ENCODE measurements around the gene ARHGAP15.

Gene ARHGAP15

DNA sequence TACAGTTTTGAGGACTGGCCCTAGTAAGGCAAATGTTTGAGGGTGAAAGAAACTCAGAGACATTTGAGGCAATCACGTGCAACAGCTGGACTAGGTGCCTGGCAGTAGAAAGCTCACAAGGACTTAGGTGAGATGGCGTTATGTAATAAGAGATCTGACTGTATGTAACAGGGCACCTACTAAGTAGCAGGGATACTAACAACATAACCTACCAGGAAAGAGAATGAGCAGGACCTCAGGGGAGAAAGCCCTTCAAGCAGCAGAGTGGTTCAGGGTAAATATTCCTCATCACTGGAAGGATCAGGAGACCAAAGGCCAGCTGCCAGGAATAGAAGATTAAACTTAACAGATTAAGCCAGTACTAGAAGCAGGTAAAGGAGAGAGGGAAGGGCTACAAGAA is 53.4 kb downstream of the ARHGAP15 start:
- TF ChIP-seq, protein P1, sequence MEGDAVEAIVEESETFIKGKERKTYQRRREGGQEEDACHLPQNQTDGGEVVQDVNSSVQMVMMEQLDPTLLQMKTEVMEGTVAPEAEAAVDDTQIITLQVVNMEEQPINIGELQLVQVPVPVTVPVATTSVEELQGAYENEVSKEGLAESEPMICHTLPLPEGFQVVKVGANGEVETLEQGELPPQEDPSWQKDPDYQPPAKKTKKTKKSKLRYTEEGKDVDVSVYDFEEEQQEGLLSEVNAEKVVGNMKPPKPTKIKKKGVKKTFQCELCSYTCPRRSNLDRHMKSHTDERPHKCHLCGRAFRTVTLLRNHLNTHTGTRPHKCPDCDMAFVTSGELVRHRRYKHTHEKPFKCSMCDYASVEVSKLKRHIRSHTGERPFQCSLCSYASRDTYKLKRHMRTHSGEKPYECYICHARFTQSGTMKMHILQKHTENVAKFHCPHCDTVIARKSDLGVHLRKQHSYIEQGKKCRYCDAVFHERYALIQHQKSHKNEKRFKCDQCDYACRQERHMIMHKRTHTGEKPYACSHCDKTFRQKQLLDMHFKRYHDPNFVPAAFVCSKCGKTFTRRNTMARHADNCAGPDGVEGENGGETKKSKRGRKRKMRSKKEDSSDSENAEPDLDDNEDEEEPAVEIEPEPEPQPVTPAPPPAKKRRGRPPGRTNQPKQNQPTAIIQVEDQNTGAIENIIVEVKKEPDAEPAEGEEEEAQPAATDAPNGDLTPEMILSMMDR (conservative IDR thresholded peaks at IDR 0.05; ENCODE audit: low read depth, low read length), result no peak
- DNase-seq (ENCODE audit: low read depth), result no peak
- no peak overlapping the region for H3K4me3 ChIP-seq (ENCODE audit: low read length)

DNA sequence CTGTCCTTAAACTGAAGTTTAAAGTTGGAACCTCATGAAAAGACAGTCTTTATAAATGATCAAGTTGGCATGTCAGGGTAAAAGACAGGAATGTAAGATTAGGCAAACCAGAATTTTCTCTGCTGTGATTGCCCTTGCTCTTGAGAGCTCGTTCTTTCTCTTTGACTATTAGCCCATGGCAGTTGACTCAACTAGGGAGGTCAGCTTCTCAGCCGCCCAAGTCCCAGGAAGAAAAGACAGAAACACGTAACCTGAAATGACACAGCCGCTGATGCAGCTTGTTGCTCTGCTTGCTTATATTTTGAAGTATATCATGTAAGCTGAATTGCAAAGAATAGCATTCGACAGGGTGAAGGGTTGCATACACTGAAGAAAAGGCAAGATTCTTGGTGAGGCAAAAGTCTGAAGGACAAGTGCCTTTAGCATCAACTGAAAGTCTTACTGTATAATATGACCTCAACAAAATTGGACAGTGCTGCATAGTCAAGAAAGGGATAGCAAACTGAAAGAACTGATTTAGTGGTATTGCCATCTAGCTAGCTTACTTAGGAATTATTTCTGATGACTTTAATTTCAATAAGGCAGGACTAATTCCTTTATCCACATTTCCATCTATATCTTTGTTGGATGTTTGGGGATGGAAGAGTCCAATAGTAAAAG is 54.7 kb downstream of the ARHGAP15 start:
- no peak overlapping the region for H3K4me3 ChIP-seq (ENCODE audit: low read length)
- no peak for DNase-seq (ENCODE audit: low read depth)
- TF ChIP-seq, protein P1 (conservative IDR thresholded peaks at IDR 0.05; ENCODE audit: low read depth, low read length), result no peak

DNA sequence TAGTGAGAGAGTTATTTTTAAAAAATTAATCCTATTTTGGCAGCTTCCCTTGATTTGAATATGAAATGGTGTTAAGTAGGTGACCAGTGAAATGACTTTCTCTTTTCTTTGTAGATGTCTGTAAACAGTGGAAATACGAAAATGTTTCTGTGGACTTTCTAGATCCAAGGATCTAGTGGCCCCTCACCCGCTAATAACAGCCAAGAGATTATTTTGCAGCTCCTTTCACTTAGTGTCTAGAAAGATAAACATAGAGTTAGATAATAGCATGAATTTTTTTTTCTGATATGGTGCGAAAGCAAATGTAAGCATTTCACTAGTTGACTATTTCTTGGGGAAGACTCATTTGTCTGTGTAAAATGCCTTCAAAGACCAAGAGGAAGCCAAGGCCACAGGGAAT is 57.7 kb downstream of the ARHGAP15 start:
- TF ChIP-seq, protein P1 (conservative IDR thresholded peaks at IDR 0.05; ENCODE audit: low read depth, low read length), result no peak
- H3K4me3 ChIP-seq (ENCODE audit: low read length), result no peak overlapping the region
- DNase-seq (ENCODE audit: low read depth), result no peak

DNA sequence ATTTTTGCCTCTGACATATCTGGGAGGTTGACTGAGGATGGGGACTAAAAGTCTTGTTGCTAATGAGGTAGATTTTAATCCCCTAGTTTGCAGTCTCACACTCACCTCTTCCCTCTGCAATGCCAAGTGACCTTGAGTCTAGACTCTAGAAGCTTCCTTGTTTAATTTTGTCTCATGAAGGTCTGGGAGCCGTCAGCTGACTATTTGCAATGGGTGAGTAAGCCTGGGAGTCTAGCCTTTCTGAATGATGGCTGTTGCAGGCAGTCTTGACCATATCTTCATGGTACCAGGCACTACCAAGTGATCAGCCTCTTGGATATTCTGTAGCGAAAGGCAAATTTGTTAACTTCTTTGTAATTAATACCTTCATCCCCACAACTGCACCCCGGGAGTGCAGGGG is 61.2 kb downstream of the ARHGAP15 start:
- DNase-seq (ENCODE audit: low read depth), result no peak
- H3K4me3 ChIP-seq (ENCODE audit: low read length), result no peak overlapping the region
- TF ChIP-seq, protein P1 (conservative IDR thresholded peaks at IDR 0.05; ENCODE audit: low read depth, low read length), result no peak

DNA sequence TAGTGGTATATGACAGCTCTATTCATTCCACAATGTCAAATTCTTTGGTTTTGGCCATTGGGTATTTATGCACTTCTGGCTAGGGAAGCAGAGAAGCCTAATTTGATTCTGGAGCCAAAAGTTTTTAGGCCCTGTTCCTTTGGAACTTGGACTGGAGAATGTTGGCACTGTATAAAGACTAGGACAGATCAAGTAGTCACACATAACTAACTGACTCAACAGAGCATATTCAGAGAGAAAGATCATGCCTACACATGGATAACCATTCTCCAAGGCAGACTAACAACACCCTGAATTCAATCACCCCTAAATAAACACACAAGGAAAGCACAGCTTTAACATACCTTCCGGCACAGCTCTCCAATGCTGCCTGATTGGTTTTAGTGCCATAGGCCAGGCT is 62.9 kb downstream of the ARHGAP15 start:
- no peak overlapping the region for H3K4me3 ChIP-seq (ENCODE audit: low read length)
- TF ChIP-seq, protein P1 (conservative IDR thresholded peaks at IDR 0.05; ENCODE audit: low read depth, low read length), result no peak
- no peak for DNase-seq (ENCODE audit: low read depth)

DNA sequence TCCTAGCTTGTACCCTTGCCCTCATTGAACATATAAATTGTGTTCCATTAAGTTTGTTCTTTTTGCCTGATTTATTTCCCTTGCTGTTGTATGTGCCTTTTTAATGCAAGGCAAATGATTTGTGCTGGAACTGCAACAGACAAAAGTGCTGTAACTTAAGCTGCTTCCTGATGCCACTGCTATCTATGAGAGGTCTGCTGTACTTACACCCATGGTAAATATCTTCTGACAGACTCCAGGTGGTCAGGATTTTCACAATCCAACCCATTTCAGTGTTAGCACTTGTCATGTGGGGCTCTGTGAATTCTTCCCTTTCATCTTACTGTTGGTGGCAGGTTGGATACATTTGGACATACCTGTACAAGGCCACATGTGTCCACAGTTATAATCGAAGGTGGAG is 63.5 kb downstream of the ARHGAP15 start:
- TF ChIP-seq, protein P1 (conservative IDR thresholded peaks at IDR 0.05; ENCODE audit: low read depth, low read length), result no peak
- DNase-seq (ENCODE audit: low read depth), result no peak
- H3K4me3 ChIP-seq (ENCODE audit: low read length), result no peak overlapping the region

DNA sequence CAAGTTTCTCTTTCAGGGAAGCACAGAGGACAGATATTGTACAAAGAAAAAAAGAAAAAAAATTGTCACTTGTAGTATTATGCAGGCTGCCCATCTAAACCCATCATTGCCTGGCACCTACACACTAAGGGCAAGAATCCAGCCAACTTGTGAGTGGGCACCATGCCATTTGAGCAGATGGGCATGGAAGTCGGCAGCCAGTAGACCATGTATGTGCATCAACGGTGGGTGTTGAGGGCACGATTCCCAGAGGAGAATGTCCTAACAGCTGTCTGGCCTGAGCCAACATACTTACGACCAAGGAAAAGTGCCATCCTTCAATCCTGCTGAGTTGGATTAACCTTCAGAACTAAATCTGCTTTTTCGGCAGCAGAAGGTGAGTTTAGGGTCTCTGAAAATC is 63.9 kb downstream of the ARHGAP15 start:
- no peak for DNase-seq (ENCODE audit: low read depth)
- TF ChIP-seq, protein P1 (conservative IDR thresholded peaks at IDR 0.05; ENCODE audit: low read depth, low read length), result no peak

More for the DNA sequence above, 63.9 kb downstream of the ARHGAP15 start:
- no peak overlapping the region for H3K4me3 ChIP-seq (ENCODE audit: low read length)

All from retinal pigment epithelial cell (primary cell).